ENCODE results near the gene MPDZ. TPM values are rescaled to one million over a fixed set of nuclear protein-coding genes. Genes with fewer than 3 reads are reported as not detected.

Gene MPDZ
- polyA plus RNA-seq, 2 of the 4 experiments (the other 2 are of a cell fraction), result 19.5 to 36.4 TPM

- POLR2A ChIA-PET, result no interaction called here
- 7% methylated on average over 2 of the region's 2 CpGs for WGBS (ENCODE audit: missing lambda C conversion rate)
- peak; percentile 94 for FAIRE-seq
- H3K4me2 ChIP-seq, result peak overlapping the region; percentile 73
- CTCF ChIA-PET, result no interaction called here
- peak overlapping the region in 1 of 2 experiments; percentile 38; a peak in 2 of 6 replicates for H3K27ac ChIP-seq
- ATAC-seq, result peak in 1 of 2 experiments; percentile 58; a peak in 3 of 6 replicates
- peak; percentile 35; the same call in 1 of the 2 replicates for TF ChIP-seq FOSL2 (IDR thresholded peaks at IDR 0.05)
- peak; percentile 64 for TF ChIP-seq FOSL2 (CRISPR knock-in tag; IDR thresholded peaks at IDR 0.05)
- no peak for TF ChIP-seq CBX8 (IDR thresholded peaks at IDR 0.05)
- TF ChIP-seq JUNB (IDR thresholded peaks at IDR 0.05), result 0 out of 2 replicates have a peak, but pooled peaks have one; percentile 32
- peaks cover 29% of the 10 kb centered on the region for H3K4me1 ChIP-seq
- peak; percentile 11 to 24 for DNase-seq (ENCODE audit: low read depth in 1 of 2, low spot score in 1 of 2)
- H3K4me3 ChIP-seq, result no peak overlapping the region; the same call in 2 of the 3 replicates
- H3K9me3 ChIP-seq, result no peaks in the 10 kb centered on the region
Measured at GRCh38 chr9:13267743-13268142, 11.7 kb downstream of the MPDZ start.

- peaks cover 29% of the 10 kb centered on the region for H3K4me1 ChIP-seq
- WGBS (ENCODE audit: missing lambda C conversion rate), result 75% methylated on average over 2 of the region's 2 CpGs
- H3K9me3 ChIP-seq, result no peaks in the 10 kb centered on the region
- no peak overlapping the region for H3K4me2 ChIP-seq
- POLR2A ChIA-PET, result no interaction called here
- TF ChIP-seq ZSCAN20 (CRISPR knock-in tag; IDR thresholded peaks at IDR 0.05), result no peak
- no peak for TF ChIP-seq JUNB (IDR thresholded peaks at IDR 0.05)
- TF ChIP-seq HMGXB4 (CRISPR knock-in tag; IDR thresholded peaks at IDR 0.05; ENCODE audit: borderline replicate concordance), result no peak
- no peak for TF ChIP-seq RCOR1 (IDR thresholded peaks at IDR 0.05; ENCODE audit: low read depth, low read length)
- TF ChIP-seq POLR2A (IDR thresholded peaks at IDR 0.05; ENCODE audit: low read length), result no peak
- no peak for TF ChIP-seq NFE2L2 (conservative IDR thresholded peaks at IDR 0.05; ENCODE audit: low read length)
- TF ChIP-seq CHD2 (IDR thresholded peaks at IDR 0.05; ENCODE audit: low read length, partially characterized antibody), result no peak
- no peak for TF ChIP-seq NPAS2 (CRISPR knock-in tag; IDR thresholded peaks at IDR 0.05; ENCODE audit: borderline replicate concordance)
- TF ChIP-seq ZC3H11A (IDR thresholded peaks at IDR 0.05), result no peak
- FAIRE-seq, result no peak
- CTCF ChIA-PET, result no interaction called here
- no peak for DNase-seq (ENCODE audit: low read depth in 1 of 2, low spot score in 1 of 2)
- H3K4me3 ChIP-seq, result no peak overlapping the region
- ATAC-seq, result no peak
- no peak overlapping the region for H3K27ac ChIP-seq
Measured at GRCh38 chr9:13266167-13266566, 13.3 kb downstream of the MPDZ start.

- POLR2A ChIA-PET, result no interaction called here
- Histone ChIP-seq H3K4me2 (no peak overlapping the region), H3K27ac (no peak overlapping the region), H3K9me3 (no peaks in the 10 kb centered on the region), H3K4me1 (peaks cover 28% of the 10 kb centered on the region), H3K4me3 (no peak overlapping the region)
- FAIRE-seq (no peak), DNase-seq (ENCODE audit: low read depth in 1 of 2, low spot score in 1 of 2) (no peak), ATAC-seq (no peak)
- CTCF ChIA-PET, result interaction anchor here (2.1 kb wide), 1 partner anchor 21 kb away, joined by 7 read pairs; no protein-coding TSS in a partner anchor
- no peak for TF ChIP-seq GATA3 (IDR thresholded peaks at IDR 0.05; ENCODE audit: borderline replicate concordance)
- TF ChIP-seq JUN (IDR thresholded peaks at IDR 0.05), result no peak
- no peak for TF ChIP-seq NFE2L2 (conservative IDR thresholded peaks at IDR 0.05; ENCODE audit: low read length)
- no peak for TF ChIP-seq BCL3 (IDR thresholded peaks at IDR 0.05)
- TF ChIP-seq CHD4 (IDR thresholded peaks at IDR 0.05; ENCODE audit: borderline replicate concordance), result no peak
- no peak for TF ChIP-seq USF2 (IDR thresholded peaks at IDR 0.05)
- TF ChIP-seq HOXA7 (CRISPR knock-in tag; IDR thresholded peaks at IDR 0.05), result no peak
- TF ChIP-seq TP53 (CRISPR knock-in tag; IDR thresholded peaks at IDR 0.05), result no peak
- no peak for TF ChIP-seq CBX2 (IDR thresholded peaks at IDR 0.05; ENCODE audit: borderline replicate concordance, low read depth)
- TF ChIP-seq RARB (CRISPR knock-in tag; IDR thresholded peaks at IDR 0.05), result no peak
- TF ChIP-seq ZSCAN20 (CRISPR knock-in tag; IDR thresholded peaks at IDR 0.05), result no peak
Measured at GRCh38 chr9:13264788-13265187, 14.7 kb downstream of the MPDZ start.

Data from A549 (cell line).